ENCODE data around the gene FBXL15.

GRCh38 chr10:102467971-102468438 lies 47.4 kb downstream of the FBXL15 start:
- TF ChIP-seq POLR2AphosphoS5 (IDR thresholded peaks at IDR 0.05; ENCODE audit: low read depth, low read length) (no peak), SIN3A (IDR thresholded peaks at IDR 0.05; ENCODE audit: borderline replicate concordance, insufficient read depth, low read length) (no peak), TAF1 (IDR thresholded peaks at IDR 0.05; ENCODE audit: borderline replicate concordance, insufficient read depth, low read length) (no peak), FOXP2 (optimal IDR thresholded peaks at IDR 0.05; ENCODE audit: borderline replicate concordance, extremely low read depth, extremely low read length, insufficient read depth) (no peak)
- TF ChIP-seq, protein P1, sequence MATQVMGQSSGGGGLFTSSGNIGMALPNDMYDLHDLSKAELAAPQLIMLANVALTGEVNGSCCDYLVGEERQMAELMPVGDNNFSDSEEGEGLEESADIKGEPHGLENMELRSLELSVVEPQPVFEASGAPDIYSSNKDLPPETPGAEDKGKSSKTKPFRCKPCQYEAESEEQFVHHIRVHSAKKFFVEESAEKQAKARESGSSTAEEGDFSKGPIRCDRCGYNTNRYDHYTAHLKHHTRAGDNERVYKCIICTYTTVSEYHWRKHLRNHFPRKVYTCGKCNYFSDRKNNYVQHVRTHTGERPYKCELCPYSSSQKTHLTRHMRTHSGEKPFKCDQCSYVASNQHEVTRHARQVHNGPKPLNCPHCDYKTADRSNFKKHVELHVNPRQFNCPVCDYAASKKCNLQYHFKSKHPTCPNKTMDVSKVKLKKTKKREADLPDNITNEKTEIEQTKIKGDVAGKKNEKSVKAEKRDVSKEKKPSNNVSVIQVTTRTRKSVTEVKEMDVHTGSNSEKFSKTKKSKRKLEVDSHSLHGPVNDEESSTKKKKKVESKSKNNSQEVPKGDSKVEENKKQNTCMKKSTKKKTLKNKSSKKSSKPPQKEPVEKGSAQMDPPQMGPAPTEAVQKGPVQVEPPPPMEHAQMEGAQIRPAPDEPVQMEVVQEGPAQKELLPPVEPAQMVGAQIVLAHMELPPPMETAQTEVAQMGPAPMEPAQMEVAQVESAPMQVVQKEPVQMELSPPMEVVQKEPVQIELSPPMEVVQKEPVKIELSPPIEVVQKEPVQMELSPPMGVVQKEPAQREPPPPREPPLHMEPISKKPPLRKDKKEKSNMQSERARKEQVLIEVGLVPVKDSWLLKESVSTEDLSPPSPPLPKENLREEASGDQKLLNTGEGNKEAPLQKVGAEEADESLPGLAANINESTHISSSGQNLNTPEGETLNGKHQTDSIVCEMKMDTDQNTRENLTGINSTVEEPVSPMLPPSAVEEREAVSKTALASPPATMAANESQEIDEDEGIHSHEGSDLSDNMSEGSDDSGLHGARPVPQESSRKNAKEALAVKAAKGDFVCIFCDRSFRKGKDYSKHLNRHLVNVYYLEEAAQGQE (IDR thresholded peaks at IDR 0.05; ENCODE audit: insufficient read depth in 1 of 2, low read depth in 2 of 2, low read length in 2 of 2) = no peak

All from PFSK-1 (cell line).